GM06990 (cell line): Measurements from ENCODE around the gene TERT.

ENCODE experiments used
- DNase-seq: peaks from one replicate; pipeline ENCODE4 v3.0.0-alpha.2; 2011; ENCODE audit not compliant: insufficient read length; ENCODE audit errors: extremely low read depth
- H3K27me3 ChIP-seq: replicated peaks from 2 replicates; pipeline ENCODE4 v1.6.0; 2011; ENCODE audit warnings: low read length; ENCODE audit not compliant: control insufficient read depth, insufficient read depth
- H3K36me3 ChIP-seq: 2 replicates; pipeline ENCODE4 v1.5.1; 2011; ENCODE audit warnings: low read length; ENCODE audit not compliant: control insufficient read depth, insufficient read depth
- H3K4me3 ChIP-seq: replicated peaks from 2 replicates; pipeline ENCODE4 v1.5.1; 2011; ENCODE audit warnings: low read depth, mild to moderate bottlenecking, control low read depth, low read length
- CTCF ChIP-seq: IDR thresholded peaks from 2 replicates; pipeline ENCODE4 v1.5.1; 2011; ENCODE audit warnings: low read length, control low read depth, mild to moderate bottlenecking, inconsistent platforms; ENCODE audit not compliant: insufficient read depth, poor library complexity, severe bottlenecking

Gene TERT

DNA sequence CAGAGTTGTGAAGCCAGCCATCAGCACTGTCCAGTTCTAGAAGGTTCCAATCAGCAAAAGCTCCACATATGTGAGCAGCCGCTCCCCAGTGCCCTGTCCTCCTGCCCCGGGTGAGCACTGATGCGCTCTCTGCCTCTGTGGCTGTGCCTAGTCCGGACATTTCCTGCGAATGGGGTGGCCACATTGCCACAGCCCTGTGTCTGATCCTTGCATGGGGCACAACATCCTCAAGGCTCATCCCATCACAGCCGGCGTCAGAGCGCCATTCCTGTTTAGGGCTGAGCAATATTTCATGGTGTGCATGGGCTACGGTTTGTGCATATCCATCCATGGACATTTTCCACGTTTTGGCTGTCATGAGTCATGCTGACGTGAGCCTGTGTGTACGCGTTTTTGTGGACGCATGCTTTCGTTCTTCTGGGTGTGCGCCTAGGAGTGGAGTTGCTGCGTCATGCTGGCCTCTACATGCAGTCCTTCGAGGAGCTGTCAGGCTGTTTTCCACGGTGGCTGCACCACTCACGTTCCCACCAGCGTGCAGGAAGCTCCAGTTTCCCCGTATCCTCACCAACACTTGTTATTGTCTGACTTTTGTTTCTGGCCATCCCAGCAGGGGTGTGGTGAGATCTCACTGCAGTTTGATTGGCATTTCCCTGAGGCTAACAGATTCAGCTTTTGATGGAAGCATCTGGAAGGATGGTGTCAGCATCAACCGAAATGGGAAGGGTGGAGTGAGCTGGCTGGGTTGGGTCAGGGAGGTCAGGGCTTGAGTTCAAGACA is 79.4 kb downstream of the TERT start:
- H3K4me3 ChIP-seq: no peak overlapping the region
- DNase-seq: no peak
- H3K27me3 ChIP-seq: no peaks in the 10 kb centered on the region
- TF ChIP-seq CTCF: no peak
- no peaks in the 10 kb centered on the region for H3K36me3 ChIP-seq

GRCh38 chr5:1214936-1215220 is 80.0 kb downstream of the TERT start:
- TF ChIP-seq CTCF: no peak
- Histone ChIP-seq H3K36me3 (no peaks in the 10 kb centered on the region), H3K4me3 (no peak overlapping the region), H3K27me3 (no peaks in the 10 kb centered on the region)
- DNase-seq: no peak

DNA sequence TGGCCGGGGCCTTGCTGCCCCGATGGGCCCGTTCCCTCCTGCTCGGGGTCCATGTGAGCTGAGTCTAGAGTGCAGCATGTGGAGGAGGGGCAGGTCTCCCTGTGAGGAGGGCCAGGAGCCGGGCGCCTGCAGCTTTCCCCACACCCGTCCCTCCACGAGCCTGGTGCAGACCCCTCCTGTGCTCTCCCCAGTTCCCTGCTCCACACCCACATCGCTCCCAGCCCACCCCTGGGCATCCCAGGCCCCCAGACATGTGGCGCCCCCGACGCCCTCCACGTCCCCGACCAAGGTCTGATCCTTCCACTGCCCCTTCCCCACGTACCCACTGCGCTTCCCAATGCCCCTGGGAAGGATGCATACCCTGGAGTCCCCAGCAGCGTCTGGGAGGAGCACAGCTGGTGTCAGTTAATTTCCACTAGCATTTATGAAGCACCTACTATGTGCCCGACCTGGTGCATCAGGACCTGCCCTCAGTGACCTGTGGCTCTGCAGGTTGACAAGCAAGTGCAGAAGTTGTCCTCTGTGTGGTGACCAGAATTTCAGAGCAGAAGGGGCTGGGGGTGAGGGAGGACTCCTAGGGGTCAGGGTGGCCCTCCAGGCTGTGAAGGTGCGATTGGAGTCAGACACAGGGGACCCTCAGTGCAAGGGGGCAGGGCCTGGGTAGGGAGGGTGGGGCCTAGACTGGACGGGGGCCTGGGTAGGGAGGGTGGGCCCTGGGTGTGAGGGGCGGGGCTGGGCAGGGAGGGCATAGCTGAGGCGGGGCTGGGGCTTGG is 80.5 kb downstream of the TERT start:
- Histone ChIP-seq H3K4me3 (no peak overlapping the region), H3K27me3 (no peaks in the 10 kb centered on the region; the same call in 1 of the 2 replicates), H3K36me3 (no peaks in the 10 kb centered on the region)
- no peak for TF ChIP-seq CTCF
- no peak for DNase-seq

DNA sequence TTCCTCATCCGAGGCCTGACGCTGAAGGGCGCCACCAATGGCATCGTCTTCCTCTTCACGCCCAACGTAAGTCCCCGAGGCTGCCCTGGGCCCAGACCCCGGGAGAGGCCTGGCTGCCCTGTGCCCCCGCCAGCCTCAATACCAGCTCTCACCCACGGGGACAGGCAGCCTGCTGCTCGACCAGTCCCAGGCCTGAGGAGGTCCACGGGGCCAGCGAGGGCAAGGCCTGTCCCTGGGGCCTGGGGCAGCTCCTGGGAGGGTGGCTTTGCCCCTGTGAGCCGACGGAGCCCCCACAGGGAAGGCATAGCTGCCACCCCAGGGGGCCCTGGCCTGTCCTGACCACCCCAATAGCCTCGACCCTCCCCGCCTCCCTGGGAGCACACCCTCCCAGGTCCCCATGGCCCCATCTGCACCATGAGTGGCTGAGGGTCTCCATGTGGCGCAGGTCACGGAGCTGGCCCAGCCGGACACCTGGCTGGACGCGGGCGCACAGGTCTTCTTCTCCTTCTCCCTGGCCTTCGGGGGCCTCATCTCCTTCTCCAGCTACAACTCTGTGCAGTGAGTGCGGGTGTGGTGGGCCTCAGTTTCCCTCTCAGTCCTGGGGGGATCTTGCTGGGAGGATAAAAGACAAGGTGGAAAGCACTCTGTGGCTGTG is 81.2 kb downstream of the TERT start:
- TF ChIP-seq CTCF: no peak
- no peaks in the 10 kb centered on the region; the same call in 1 of the 2 replicates for H3K27me3 ChIP-seq
- no peaks in the 10 kb centered on the region for H3K36me3 ChIP-seq
- no peak for DNase-seq
- H3K4me3 ChIP-seq: no peak overlapping the region

DNA sequence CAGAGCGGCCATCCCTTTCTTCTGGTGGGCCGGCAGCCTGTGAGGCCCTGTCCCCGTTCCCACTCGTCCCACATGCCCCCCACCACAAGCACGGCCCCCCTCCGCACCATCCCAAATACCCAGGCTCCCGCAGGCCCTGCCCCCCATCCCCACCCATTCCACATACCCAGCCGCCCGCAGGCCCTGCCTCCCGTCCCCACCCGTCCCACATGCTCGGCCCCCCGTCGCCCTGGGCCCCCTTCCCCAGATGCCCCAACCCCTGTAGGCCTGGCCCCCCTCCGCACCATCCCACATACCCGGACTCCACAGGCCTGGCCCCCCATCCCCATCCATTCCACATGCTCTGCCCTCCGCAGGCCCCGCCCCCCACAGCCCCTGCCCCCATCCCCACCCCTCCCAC is 82.0 kb downstream of the TERT start:
- no peak for TF ChIP-seq CTCF
- Histone ChIP-seq H3K4me3 (no peak overlapping the region), H3K36me3 (no peaks in the 10 kb centered on the region), H3K27me3 (no peaks in the 10 kb centered on the region; the same call in 1 of the 2 replicates)
- no peak for DNase-seq
